Measurements from ENCODE around the gene IFIT3.
"Not testable (repeated sequence)": the region's sequence is repeated elsewhere in the genome, so short reads cannot be mapped to it uniquely, and the experiment has no call there.

Gene IFIT3

DNA sequence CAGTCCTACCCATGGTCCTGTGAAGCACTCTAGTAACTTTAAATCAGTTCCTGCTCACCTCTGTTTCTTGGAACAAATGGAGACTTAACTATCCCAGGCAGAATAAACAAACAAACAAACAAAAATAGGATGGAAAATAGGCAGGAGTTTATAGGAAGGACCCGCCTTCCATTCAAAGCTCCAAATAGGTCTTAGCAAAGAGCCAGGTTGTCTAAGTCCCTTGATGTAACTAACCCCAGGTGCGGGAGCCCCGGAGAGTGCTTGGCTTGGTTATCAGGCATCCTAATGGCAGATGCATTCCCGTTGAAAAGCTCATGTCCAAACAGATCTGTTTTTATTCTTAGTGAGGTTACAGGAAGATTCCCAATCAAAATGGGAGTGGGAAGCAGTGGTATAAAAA is 23.8 kb upstream of the IFIT3 start:
- no peak for DNase-seq (ENCODE audit: low spot score)

DNA sequence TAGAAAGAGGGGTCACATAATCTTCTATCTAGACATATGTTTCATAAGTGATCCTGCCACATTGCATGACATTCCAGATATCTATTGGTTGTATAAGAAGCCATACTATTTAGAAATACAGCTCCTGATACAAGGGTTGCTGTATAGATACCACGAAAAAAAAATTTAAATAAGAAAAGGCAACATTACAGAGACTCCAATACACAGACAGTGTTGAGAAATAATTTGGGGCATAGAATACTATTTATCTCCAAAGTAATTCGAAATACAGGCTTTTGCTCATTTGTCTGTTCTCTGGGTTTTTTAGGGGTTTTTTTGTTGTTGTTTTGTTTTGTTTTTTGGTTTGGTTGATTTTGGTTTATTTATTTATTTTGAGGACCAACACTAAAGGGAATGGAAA is 23.4 kb upstream of the IFIT3 start:
- DNase-seq (ENCODE audit: low spot score): no peak

GRCh38 chr10:89304925-89305324 is 22.9 kb upstream of the IFIT3 start:
- DNase-seq (ENCODE audit: low spot score): no peak

GRCh38 chr10:89305766-89306433 is 21.9 kb upstream of the IFIT3 start:
- DNase-seq (ENCODE audit: low spot score): no peak

DNA sequence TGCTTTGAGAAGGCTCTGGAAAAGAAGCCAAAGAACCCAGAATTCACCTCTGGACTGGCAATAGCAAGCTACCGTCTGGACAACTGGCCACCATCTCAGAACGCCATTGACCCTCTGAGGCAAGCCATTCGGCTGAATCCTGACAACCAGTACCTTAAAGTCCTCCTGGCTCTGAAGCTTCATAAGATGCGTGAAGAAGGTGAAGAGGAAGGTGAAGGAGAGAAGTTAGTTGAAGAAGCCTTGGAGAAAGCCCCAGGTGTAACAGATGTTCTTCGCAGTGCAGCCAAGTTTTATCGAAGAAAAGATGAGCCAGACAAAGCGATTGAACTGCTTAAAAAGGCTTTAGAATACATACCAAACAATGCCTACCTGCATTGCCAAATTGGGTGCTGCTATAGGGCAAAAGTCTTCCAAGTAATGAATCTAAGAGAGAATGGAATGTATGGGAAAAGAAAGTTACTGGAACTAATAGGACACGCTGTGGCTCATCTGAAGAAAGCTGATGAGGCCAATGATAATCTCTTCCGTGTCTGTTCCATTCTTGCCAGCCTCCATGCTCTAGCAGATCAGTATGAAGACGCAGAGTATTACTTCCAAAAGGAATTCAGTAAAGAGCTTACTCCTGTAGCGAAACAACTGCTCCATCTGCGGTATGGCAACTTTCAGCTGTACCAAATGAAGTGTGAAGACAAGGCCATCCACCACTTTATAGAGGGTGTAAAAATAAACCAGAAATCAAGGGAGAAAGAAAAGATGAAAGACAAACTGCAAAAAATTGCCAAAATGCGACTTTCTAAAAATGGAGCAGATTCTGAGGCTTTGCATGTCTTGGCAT is 21.1 kb upstream of the IFIT3 start:
- DNase-seq (ENCODE audit: low spot score): no peak

- peak; percentile 17 for DNase-seq (ENCODE audit: low spot score)
These were observed 20.6 kb upstream of the IFIT3 start for GRCh38 chr10:89307269-89307577.

- no peak for DNase-seq (ENCODE audit: low spot score)
These were observed 19.5 kb upstream of the IFIT3 start for GRCh38 chr10:89308266-89308665.

GRCh38 chr10:89308736-89309135 is 19.1 kb upstream of the IFIT3 start:
- no peak for DNase-seq (ENCODE audit: low spot score)

DNA sequence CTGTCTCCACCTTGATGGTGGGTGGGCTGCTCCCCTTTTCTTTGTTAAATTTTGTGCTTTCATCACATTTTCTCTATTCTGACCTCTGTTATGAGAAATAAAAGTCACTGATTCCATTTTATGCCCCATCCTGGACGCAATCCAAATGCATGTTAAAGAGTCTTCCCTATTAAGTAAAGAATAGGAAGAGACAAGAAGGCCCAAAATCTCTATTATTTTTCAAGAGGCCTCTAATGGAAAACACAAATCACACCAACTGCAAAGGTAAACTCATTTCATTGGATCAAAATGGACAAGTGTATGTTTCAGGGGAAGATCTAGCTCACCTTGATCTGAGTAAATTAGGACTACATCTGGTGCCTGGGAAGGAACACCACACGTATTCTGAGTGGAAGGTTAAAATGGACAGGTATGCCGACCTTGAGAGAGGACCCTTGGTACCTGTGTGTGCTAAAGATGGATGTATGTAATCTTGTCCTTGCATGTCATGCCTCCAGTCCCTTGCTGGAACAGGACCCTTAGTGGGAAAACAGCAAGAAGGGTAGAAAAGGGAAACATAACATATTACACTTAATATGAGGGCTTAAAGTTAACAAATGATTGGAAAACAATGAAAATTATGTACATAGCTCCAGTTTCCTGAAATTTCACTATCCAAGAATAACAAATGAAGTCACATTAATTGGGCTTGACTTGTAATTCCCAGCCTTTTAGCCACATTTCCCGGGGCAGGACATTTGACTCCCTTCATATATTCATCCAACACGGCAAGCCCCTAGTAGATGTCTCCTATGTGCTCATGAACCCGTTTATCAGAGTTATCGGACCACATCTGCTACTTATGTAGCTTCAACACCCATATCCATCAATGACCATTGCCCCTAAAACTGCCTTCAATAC is 18.4 kb upstream of the IFIT3 start:
- DNase-seq (ENCODE audit: low spot score): no peak

DNA sequence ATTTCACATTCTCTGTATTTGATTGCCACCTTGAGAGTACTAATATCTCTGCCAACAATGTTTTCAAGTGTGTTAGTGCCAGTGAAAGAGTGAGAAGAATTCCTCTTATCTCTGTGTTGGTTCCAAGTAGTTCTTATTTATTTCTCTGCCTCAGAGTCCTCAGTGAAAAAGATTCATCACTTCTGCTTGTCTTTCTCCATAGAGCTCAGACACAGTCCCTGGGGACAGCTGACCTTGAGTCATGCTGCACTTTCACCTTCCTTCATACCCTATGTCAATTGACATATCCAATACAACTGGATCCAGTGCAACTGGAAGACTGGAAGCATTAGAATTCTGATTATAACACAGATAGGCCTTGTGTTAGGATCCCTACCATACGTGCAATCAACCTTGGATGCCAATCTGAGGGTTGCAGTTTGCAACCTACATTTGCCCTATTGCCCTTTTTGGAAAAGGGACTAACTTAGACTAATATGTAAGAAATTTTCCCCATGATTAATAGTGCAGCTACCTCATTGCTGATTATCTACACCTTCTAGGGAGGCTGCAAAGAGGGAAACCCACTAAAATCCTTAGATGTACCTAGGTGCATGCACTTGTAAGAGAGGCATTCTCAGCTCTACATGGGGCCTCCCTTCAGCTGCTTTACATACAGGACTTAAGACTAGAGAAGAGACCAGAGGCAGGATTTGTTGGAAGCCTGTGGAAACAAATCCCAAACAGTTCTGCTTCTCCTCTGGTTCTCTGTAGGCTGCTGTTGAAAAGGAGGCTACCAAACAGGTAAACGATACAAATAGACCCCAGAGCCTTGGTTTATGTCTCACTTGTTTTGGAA is 17.5 kb upstream of the IFIT3 start:
- DNase-seq (ENCODE audit: low spot score): no peak

- no peak for DNase-seq (ENCODE audit: low spot score)
These were observed 14.8 kb upstream of the IFIT3 start for GRCh38 chr10:89312973-89313372.

- DNase-seq (ENCODE audit: low spot score): no peak
These were observed 13.1 kb upstream of the IFIT3 start for GRCh38 chr10:89314676-89315075.

DNA sequence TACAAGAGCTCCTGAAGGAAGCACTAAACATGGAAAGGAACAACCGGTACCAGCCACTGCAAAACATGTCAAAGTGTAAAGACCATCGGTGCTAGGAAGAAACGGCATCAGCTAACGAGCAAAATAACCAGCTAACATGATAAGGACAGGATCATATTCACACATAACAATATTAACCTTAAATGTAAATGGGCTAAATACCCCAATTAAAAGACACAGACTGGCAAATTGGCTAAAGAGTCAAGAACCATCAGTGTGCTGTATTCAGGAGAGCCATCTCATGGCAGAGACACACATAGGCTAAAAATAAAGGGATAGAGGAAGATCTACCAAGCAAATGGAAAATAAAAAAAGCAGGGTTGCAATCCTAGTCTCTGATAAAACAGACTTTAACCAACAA is 9.8 kb upstream of the IFIT3 start:
- DNase-seq (ENCODE audit: low spot score): not testable (repeated sequence)

GRCh38 chr10:89325081-89325480 is 2.7 kb upstream of the IFIT3 start:
- not testable (repeated sequence) for DNase-seq (ENCODE audit: low spot score)

DNA sequence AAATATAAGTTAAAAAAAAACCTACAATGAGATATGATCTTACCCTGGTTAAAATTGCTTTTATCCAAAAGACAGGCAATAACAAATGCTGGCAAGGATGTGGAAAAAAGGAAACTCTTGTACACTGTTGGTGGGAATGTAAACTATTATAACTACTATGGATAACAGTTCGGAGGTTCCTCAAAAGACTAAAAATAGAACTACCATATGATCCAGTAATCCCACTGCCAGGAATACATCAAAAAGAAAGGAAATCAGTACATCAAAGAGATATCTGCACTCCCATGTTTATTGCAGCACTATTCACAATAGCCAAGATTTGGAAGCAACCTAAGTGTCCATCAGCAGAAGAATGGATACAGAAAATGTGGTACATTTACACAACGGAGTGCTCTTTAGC is 1.9 kb upstream of the IFIT3 start:
- not testable (repeated sequence) for DNase-seq (ENCODE audit: low spot score)

GRCh38 chr10:89329151-89329550 is 1.4 kb downstream of the IFIT3 start:
- DNase-seq (ENCODE audit: low spot score): no peak

DNA sequence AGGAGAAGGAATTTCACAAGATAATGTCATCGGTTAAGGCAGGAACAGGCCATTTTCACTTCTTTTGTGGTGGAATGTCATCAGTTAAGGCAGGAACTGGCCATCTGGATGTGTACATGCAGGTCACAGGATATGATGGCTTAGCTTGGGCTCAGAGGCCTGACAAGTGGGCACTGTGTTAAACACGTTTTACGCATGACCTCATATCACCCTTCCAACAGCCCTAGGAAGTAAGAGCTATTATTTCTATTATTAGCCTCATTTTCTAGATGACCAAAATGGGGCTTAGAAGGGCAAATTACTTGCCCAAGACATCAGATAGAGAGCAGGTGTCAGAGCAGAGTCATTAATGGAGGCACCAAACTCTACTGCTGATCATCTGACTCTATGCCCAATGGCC is 2.2 kb downstream of the IFIT3 start:
- DNase-seq (ENCODE audit: low spot score): not testable (repeated sequence)

DNA sequence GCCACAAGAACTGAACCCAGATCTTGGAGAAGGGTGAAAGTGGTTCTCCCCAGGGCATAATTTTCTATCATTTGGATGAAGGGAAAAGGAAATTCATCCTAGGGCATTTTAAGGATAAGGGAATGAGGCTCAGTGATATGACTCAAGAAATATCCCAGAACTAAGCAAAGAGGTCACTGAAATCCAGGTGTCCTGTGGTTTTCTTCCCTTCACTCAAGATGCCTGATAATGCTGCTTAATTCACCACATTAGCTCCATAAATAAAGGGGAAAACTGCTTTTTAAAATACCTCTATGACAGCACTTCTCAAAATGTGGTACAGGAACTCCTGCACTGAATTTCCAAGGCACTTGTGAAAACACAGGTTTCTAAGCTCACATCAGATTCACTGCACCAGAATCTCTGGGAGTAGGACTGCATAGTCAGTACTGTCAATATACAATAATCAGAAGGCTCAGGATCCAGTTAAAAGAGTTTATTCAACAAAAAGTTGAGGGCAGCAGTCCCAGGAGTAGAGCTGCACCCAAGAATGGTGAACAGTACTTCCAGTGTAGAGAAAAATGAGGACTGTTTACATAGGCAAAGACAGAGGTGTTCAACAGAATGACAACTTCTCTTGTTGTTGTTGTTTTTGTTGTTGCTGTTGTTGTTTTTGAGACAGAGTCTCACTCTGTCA is 2.9 kb downstream of the IFIT3 start:
- no peak for DNase-seq (ENCODE audit: low spot score)

DNA sequence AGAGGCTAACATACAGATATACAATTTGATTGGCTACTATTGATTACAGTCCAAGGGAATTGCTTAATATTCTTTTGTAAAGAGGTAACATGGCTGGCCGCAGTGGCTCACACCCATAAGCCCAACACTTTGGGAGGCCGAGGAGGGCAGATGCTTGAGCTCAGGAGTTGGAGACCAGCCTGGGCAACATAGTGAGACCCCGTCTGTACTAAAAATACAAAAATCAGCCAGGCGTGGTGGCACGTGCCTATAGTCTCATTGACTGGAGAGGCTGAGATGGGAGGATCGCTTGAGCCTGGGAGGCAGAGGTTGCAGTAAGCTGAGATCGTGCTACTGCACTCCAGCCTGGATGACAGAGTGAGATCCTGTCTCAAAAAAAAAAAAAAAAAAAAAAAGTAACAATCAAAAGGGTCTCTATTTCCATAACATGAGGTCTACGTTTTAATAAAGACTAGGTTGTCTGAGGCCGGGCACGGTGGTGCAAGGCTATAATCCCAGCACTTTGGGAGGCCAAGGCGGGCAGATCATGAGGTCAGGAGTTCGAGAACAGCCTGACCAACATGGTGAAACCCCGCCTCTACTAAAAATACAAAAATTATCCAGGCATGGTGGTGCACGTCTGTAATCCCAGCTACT is 3.8 kb downstream of the IFIT3 start:
- not testable (repeated sequence) for DNase-seq (ENCODE audit: low spot score)

GRCh38 chr10:89332123-89332633 is 4.4 kb downstream of the IFIT3 start:
- DNase-seq (ENCODE audit: low spot score): peak; percentile 64

DNA sequence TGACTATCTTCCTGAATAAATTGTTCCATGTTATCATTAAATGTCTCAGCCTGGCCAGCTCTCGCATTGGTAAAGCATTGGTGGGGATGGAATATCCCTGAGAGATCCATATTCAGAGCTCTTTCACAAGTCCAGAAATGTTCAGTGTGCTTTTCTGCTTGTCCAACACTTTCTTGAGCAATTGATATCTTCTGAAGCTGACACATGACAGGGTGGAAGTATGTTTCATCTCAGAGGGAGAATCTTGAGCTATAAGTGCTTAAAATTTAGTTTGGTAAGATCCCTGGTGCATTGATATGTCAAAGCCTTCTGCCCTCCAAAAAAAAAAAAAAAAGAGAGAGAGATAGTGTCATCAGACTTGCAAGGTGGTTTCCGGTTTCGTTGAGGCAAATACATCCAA is 7.4 kb downstream of the IFIT3 start:
- DNase-seq (ENCODE audit: low spot score): no peak

Data from AG20443 (cell line).